Peyer's patch (tissue), 4 donors: Measurements from ENCODE around the gene TTYH3.

Experiments
- POLR2A ChIP-seq, 2 donors: fragments of 450-650 bp; IDR thresholded peaks; one replicate each; pipeline ENCODE4 v1.5.1; 2017; ENCODE audit warnings: antibody characterized with exemption in 2 of 2, mild to moderate bottlenecking in 2 of 2, moderate library complexity in 2 of 2
- TF ChIP-seq, protein P1 (sequence below), 6 experiments: fragments of 450-650 bp in 4 of 6; fragments of 200-600 bp in 2 of 6; sonication (generic) in 1 of 6; IDR thresholded peaks; one replicate each; pipeline ENCODE4 v1.5.1; 2017 to 2019; ENCODE audit warnings: antibody characterized with exemption in 6 of 6, mild to moderate bottlenecking in 3 of 6, moderate library complexity in 1 of 6

- TF ChIP-seq, protein P1, sequence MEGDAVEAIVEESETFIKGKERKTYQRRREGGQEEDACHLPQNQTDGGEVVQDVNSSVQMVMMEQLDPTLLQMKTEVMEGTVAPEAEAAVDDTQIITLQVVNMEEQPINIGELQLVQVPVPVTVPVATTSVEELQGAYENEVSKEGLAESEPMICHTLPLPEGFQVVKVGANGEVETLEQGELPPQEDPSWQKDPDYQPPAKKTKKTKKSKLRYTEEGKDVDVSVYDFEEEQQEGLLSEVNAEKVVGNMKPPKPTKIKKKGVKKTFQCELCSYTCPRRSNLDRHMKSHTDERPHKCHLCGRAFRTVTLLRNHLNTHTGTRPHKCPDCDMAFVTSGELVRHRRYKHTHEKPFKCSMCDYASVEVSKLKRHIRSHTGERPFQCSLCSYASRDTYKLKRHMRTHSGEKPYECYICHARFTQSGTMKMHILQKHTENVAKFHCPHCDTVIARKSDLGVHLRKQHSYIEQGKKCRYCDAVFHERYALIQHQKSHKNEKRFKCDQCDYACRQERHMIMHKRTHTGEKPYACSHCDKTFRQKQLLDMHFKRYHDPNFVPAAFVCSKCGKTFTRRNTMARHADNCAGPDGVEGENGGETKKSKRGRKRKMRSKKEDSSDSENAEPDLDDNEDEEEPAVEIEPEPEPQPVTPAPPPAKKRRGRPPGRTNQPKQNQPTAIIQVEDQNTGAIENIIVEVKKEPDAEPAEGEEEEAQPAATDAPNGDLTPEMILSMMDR (IDR thresholded peaks at IDR 0.05), result no peak
- no peak for TF ChIP-seq POLR2A (IDR thresholded peaks at IDR 0.05)
Measured at GRCh38 chr7:2689343-2689847, 57.6 kb downstream of the TTYH3 start.
